Measurements from ENCODE around the gene TFIP11.

GRCh38 chr22:26548984-26549383 lies 36.7 kb upstream of the TFIP11 start:
- TF ChIP-seq CTCF (IDR thresholded peaks at IDR 0.05): no peak
- no peak for TF ChIP-seq EZH2 (IDR thresholded peaks at IDR 0.05)
- no peak for TF ChIP-seq EZH2phosphoT487 (IDR thresholded peaks at IDR 0.05)
